K562 (cell line): Measurements from ENCODE around the gene FARSB. TPM values are rescaled to one million over a fixed set of nuclear protein-coding genes. Genes with fewer than 3 reads are reported as not detected.

Experiments
- ATAC-seq: fragments of 200-7000 bp; cut with Tn5 transposase; 3 replicates; pipeline ENCODE4 v1.9.1; 2020; ENCODE audit warnings: moderate library complexity
- BruUV-seq: library from RNA; stranded (reverse); fragments of 400-500 nt; replicated peaks from 2 replicates; lab custom pipeline; 2021; lab: Mats Ljungman, UMichigan
- CTCF ChIA-PET: fragments of 300-600 bp; formaldehyde crosslinking; extraction: SDS; loops from one replicate; lab custom pipeline; 2021; ENCODE audit warnings: low intra/inter-chr PET ratio; lab: Yijun Ruan, JAX
- POLR2A ChIA-PET: fragments of 300-600, 350-650 bp; sonication (Branson Sonifier 250); formaldehyde crosslinking; extraction: SDS; loops from one replicate; lab custom pipeline; 2021; ENCODE audit warnings: antibody characterized with exemption, inconsistent platforms; lab: Yijun Ruan, JAX
- DNase-seq, 4 experiments: peaks; one replicate each; pipeline versions ENCODE4 v3.0.0 to v3.0.0-alpha.2; 2011 to 2018; ENCODE audit warnings: low spot score in 3 of 4, mixed read lengths in 3 of 4; ENCODE audit errors: extremely low read depth in 1 of 4
- FAIRE-seq: peaks from 2 replicates; lab custom pipeline; 2011; peaks lifted over from hg19 to GRCh38; lab: Jason Lieb, UNC
- H2AFZ ChIP-seq: 2 replicates; pipeline ENCODE4 v1.6.0; 2011; ENCODE audit warnings: low read depth, low read length, control low read depth, inconsistent platforms
- H3K27ac ChIP-seq: fragments of 200-600 bp; 3 replicates; pipeline ENCODE4 v1.8.0; 2011; ENCODE audit warnings: low read depth, mild to moderate bottlenecking, control low read depth, inconsistent platforms, low read length, moderate library complexity, mixed read lengths; ENCODE audit errors: extremely low read depth
- H3K27me3 ChIP-seq, 2 experiments: fragments of 300-600 bp in 1 of 2; 2 replicates in 1 of 2; 3 replicates in 1 of 2; pipeline versions ENCODE4 v1.6.0 to v1.8.0; 2011; ENCODE audit warnings: inconsistent platforms in 2 of 2, low read length in 2 of 2, mild to moderate bottlenecking in 1 of 2, mixed read lengths in 1 of 2, moderate library complexity in 1 of 2; ENCODE audit not compliant: control insufficient read depth in 2 of 2, insufficient read depth in 2 of 2
- H3K36me3 ChIP-seq: fragments of 300-600 bp; 3 replicates; pipeline ENCODE4 v1.8.0; 2011; ENCODE audit warnings: mild to moderate bottlenecking, low read length, inconsistent platforms; ENCODE audit not compliant: control insufficient read depth, insufficient read depth
- H3K4me1 ChIP-seq, 2 experiments: fragments of 200-600 bp in 1 of 2; replicated peaks in 1 of 2; 2 replicates in 1 of 2; 3 replicates in 1 of 2; pipeline versions ENCODE4 v1.5.1 to v1.8.0; 2011; ENCODE audit warnings: inconsistent platforms in 2 of 2, low read length in 2 of 2, mild to moderate bottlenecking in 1 of 2, mixed read lengths in 1 of 2, moderate library complexity in 1 of 2; ENCODE audit not compliant: control insufficient read depth in 2 of 2, insufficient read depth in 2 of 2
- H3K4me2 ChIP-seq: 2 replicates; pipeline ENCODE4 v1.6.1; 2011; ENCODE audit warnings: low read length, control low read depth, inconsistent platforms, mixed read lengths; ENCODE audit not compliant: insufficient read depth
- H3K4me3 ChIP-seq: fragments of 200-600 bp; sonication (generic), shearing (Covaris generic); 2 replicates; pipeline ENCODE4 v1.5.1; 2016; ENCODE audit warnings: control low read depth, inconsistent platforms
- H3K79me2 ChIP-seq: fragments of 200-600 bp; 3 replicates; pipeline ENCODE4 v1.8.0; 2011; ENCODE audit warnings: low read length, inconsistent platforms; ENCODE audit not compliant: control insufficient read depth, insufficient read depth
- H3K9ac ChIP-seq, 2 experiments: 2 replicates each; pipeline versions ENCODE4 v1.6.0 to v1.6.1; 2011; ENCODE audit warnings: low read depth in 2 of 2, low read length in 2 of 2, control low read depth in 1 of 2, inconsistent platforms in 1 of 2, mild to moderate bottlenecking in 1 of 2, mixed read lengths in 1 of 2; ENCODE audit not compliant: insufficient read depth in 1 of 2
- H3K9me1 ChIP-seq: one replicate; pipeline ENCODE4 v1.6.0; 2011; ENCODE audit warnings: inconsistent platforms, mild to moderate bottlenecking, low read length, moderate library complexity; ENCODE audit not compliant: control insufficient read depth, insufficient read depth
- H3K9me3 ChIP-seq: replicated peaks from 2 replicates; pipeline ENCODE4 v1.5.1; 2011; ENCODE audit warnings: low read depth, low read length, inconsistent platforms; ENCODE audit not compliant: control insufficient read depth, insufficient read depth
- H4K20me1 ChIP-seq: replicated peaks from 2 replicates; pipeline ENCODE4 v1.6.1; 2011; ENCODE audit warnings: low read length, inconsistent platforms, mixed read lengths; ENCODE audit not compliant: control insufficient read depth, insufficient read depth
- LARP7 ChIP-seq: fragments of 450-650 bp; IDR thresholded peaks from 2 replicates; pipeline ENCODE4 v1.6.1; 2016
- XRCC4 ChIP-seq: IDR thresholded peaks from one replicate; pipeline ENCODE4 v1.6.1; 2011; ENCODE audit not compliant: insufficient read depth, insufficient read length; ENCODE audit errors: extremely low read depth
- WGBS: fragments of 100-300 bp; shearing (Covaris generic); methylation state at CpG from one replicate; pipeline ENCODE4 v1.1.6; 2016; ENCODE audit warnings: low coverage, mixed read lengths; ENCODE audit not compliant: insufficient coverage; ENCODE audit errors: missing lambda C conversion rate; 5-methylcytosine and 5-hydroxymethylcytosine counted together
- in situ Hi-C: fragments of 300-500 bp; cut with MboI; formaldehyde crosslinking; loops from 4 replicates; pipeline ENCODE4 v1.15.0; 2018; ENCODE audit warnings: inconsistent platforms, mixed read lengths
- intact Hi-C: fragments of 100-400 bp; cut with micrococcal nuclease; formaldehyde crosslinking; loops from 2 replicates; pipeline ENCODE4 v1.14.2; 2022
- polyA plus RNA-seq, 8 experiments: library from polyadenylated mRNA; depleted of rRNA in 4 of 8; stranded (reverse) in 5 of 8; unstranded in 3 of 8; fragments of >200 nt; fragmentation: Nextera tagmentation in 2 of 8; fragmentation: Illumina TruSeq in 1 of 8; extraction: Ambion mirVana in 2 of 8; extraction: Trizol in 1 of 8; gene quantifications; 2 replicates each; pipeline versions ENCODE4 v1.2.1 to v1.2.3, GENCODE V29; 2011 to 2014; ENCODE audit warnings: inconsistent platforms in 1 of 8, missing spikeins in 1 of 8
- total RNA-seq, 7 experiments: library from RNA; depleted of rRNA in 6 of 7; stranded (reverse); fragments of >200 nt in 6 of 7; fragmentation: Illumina TruSeq in 2 of 7; extraction: Trizol in 2 of 7; gene quantifications; 2 replicates each; pipeline versions ENCODE4 v1.2.1 to v1.2.3, GENCODE V29; 2011 to 2021; ENCODE audit warnings: low replicate concordance in 1 of 7
- TF ChIP-seq, protein P1 (sequence below): fragments of 250-450 bp; sonication (Bioruptor Pico); IDR thresholded peaks from 2 replicates; pipeline ENCODE4 v1.8.0; 2021; ENCODE audit warnings: mild to moderate bottlenecking, moderate library complexity

The FARSB gene
- total and polyA plus RNA-seq, 9 of the 15 experiments (the other 6 are each of a cell fraction or from before 2014, with no cell fraction given) = 26.6 to 171 (median 55.7) TPM

DNA sequence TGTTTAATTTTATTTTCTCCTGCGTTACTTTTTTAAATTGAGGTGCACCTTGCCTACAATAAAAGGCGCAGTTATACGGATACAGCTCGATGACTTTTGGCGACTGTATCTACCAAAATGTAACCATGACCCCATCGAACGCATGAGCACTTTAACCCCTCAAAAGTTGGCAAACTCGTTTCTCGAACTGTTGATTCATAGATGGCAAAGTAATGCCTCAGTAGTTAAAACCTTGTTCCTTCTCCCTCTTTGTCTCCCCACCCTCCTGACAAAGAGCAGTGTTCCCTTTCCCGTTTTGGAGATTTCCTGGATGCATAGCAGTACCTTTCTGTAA is 16.1 kb upstream of the FARSB start:
- Histone ChIP-seq H3K79me2 (no peaks in the 10 kb centered on the region), H2AFZ (peak overlapping the region; percentile 24; the same call in 1 of the 2 replicates), H4K20me1 (no peaks in the 10 kb centered on the region), H3K27ac (no peak overlapping the region), H3K9ac (no peak overlapping the region), H3K27me3 (no peaks in the 10 kb centered on the region), H3K36me3 (no peaks in the 10 kb centered on the region), H3K9me1 (no peaks in the 10 kb centered on the region), H3K4me1 (peaks cover 6 to 8% of the 10 kb centered on the region in 2 experiments; a peak in 3 of 5 replicates), H3K4me2 (no peak overlapping the region; the same call in 1 of the 2 replicates), H3K9me3 (no peaks in the 10 kb centered on the region), H3K4me3 (no peak overlapping the region)
- ATAC-seq (no peak), DNase-seq (no peak), FAIRE-seq (no peak)
- intact Hi-C loops = no loop called here
- CTCF ChIA-PET = no interaction called here
- in situ Hi-C loops = no loop called here
- TF ChIP-seq, protein P1, sequence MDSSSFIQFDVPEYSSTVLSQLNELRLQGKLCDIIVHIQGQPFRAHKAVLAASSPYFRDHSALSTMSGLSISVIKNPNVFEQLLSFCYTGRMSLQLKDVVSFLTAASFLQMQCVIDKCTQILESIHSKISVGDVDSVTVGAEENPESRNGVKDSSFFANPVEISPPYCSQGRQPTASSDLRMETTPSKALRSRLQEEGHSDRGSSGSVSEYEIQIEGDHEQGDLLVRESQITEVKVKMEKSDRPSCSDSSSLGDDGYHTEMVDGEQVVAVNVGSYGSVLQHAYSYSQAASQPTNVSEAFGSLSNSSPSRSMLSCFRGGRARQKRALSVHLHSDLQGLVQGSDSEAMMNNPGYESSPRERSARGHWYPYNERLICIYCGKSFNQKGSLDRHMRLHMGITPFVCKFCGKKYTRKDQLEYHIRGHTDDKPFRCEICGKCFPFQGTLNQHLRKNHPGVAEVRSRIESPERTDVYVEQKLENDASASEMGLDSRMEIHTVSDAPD (CRISPR knock-in tag) = no peak
- TF ChIP-seq LARP7 = no peak
- no peak for TF ChIP-seq XRCC4
- BruUV-seq = no TSS peak
- WGBS = 28% methylated on average over 10 of the region's 10 CpGs
- POLR2A ChIA-PET = no interaction called here
